Smooth muscle cell (in vitro differentiated cells): ENCODE results near the gene ELP1. TPM values are rescaled to one million over a fixed set of nuclear protein-coding genes. Genes with fewer than 3 reads are reported as not detected.
A peak's percentile ranks its signal among the peaks of the same experiment; 100 is the strongest.
"Not testable (repeated sequence)": the region's sequence is repeated elsewhere in the genome, so short reads cannot be mapped to it uniquely, and the experiment has no call there.

Source experiments
- DNase-seq: peaks from one replicate; lab custom pipeline; 2025; ENCODE audit not compliant: unreplicated experiment; lab: John Stamatoyannopoulos, UW
- H2AFZ ChIP-seq: fragments of 200-600 bp; sonication (generic); 2 replicates; pipeline ENCODE4 v1.6.0; 2016; ENCODE audit warnings: antibody characterized with exemption, low read depth, mild to moderate bottlenecking
- H3F3A ChIP-seq: fragments of 200-600 bp; sonication (generic); 2 replicates; pipeline ENCODE4 v1.6.0; 2017; ENCODE audit warnings: antibody characterized with exemption, low read depth
- H3K27ac ChIP-seq: fragments of 200-600 bp; sonication (generic); 2 replicates; pipeline ENCODE4 v1.5.1; 2016; ENCODE audit warnings: low read depth, mild to moderate bottlenecking
- H3K27me3 ChIP-seq: fragments of 200-600 bp; sonication (generic); 2 replicates; pipeline ENCODE4 v1.6.1; 2016; ENCODE audit warnings: low read depth, mild to moderate bottlenecking
- H3K36me3 ChIP-seq: fragments of 200-600 bp; sonication (generic); 2 replicates; pipeline ENCODE4 v1.5.1; 2016; ENCODE audit warnings: low read depth
- H3K4me1 ChIP-seq: fragments of 200-600 bp; sonication (generic); 2 replicates; pipeline ENCODE4 v1.5.1; 2016; ENCODE audit warnings: low read depth
- H3K4me2 ChIP-seq: fragments of 200-600 bp; sonication (generic); 2 replicates; pipeline ENCODE4 v1.6.0; 2016; ENCODE audit warnings: mild to moderate bottlenecking
- H3K4me3 ChIP-seq: fragments of 200-600 bp; sonication (generic); 2 replicates; pipeline ENCODE4 v1.5.1; 2016; ENCODE audit warnings: mild to moderate bottlenecking
- H3K79me2 ChIP-seq: fragments of 200-600 bp; sonication (generic); 2 replicates; pipeline ENCODE4 v1.6.0; 2016; ENCODE audit warnings: low read depth, mild to moderate bottlenecking
- H3K9ac ChIP-seq: fragments of 200-600 bp; sonication (generic); 2 replicates; pipeline ENCODE4 v1.6.0; 2016; ENCODE audit warnings: low read depth
- H3K9me3 ChIP-seq: fragments of 200-600 bp; sonication (generic); replicated peaks from 2 replicates; pipeline ENCODE4 v1.5.1; 2016; ENCODE audit warnings: low read depth
- H4K20me1 ChIP-seq: fragments of 200-600 bp; sonication (generic); 2 replicates; pipeline ENCODE4 v1.6.0; 2016; ENCODE audit warnings: low read depth
- WGBS: methylation state at CpG from one replicate; pipeline ENCODE4 v1.1.7; 2016; ENCODE audit warnings: low lambda C conversion rate; 5-methylcytosine and 5-hydroxymethylcytosine counted together
- polyA plus RNA-seq: library from polyadenylated mRNA; unstranded; fragments of >200 nt; fragmentation: Nextera tagmentation; extraction: Ambion mirVana; gene quantifications from 2 replicates; pipeline ENCODE4 v1.2.1, GENCODE V29; 2016
- total RNA-seq: library from RNA; depleted of rRNA; stranded (reverse); fragments of >200 nt; gene quantifications from 2 replicates; pipeline ENCODE4 v1.2.3, GENCODE V29; 2014
- TF ChIP-seq, protein P1 (sequence below): fragments of 200-600 bp; sonication (generic); IDR thresholded peaks from 2 replicates; pipeline ENCODE4 v1.5.1; 2017; ENCODE audit warnings: borderline replicate concordance, mild to moderate bottlenecking, antibody characterized with exemption; ENCODE audit not compliant: insufficient read depth, poor library complexity, severe bottlenecking

ELP1 gene
- total and polyA plus RNA-seq, 2 experiments from 2014 or later = 16.2 to 72.1 TPM

GRCh38 chr9:108933231-108933717 is 650 bp downstream of the ELP1 start:
- peak overlapping the region; percentile 85 for H3K27ac ChIP-seq
- H3K4me2 ChIP-seq = peak overlapping the region; percentile 92
- peak; percentile 16 for DNase-seq
- H3K4me1 ChIP-seq = peaks cover 7% of the 10 kb centered on the region
- H3K27me3 ChIP-seq = no peaks in the 10 kb centered on the region
- H3K9ac ChIP-seq = peak overlapping the region; percentile 87
- peak overlapping the region; percentile 91 for H2AFZ ChIP-seq
- WGBS = 4% methylated on average over 25 of the region's 25 CpGs
- peaks cover 35% of the 10 kb centered on the region for H3K79me2 ChIP-seq
- peak overlapping the region; percentile 91 for H3K4me3 ChIP-seq
- peaks cover 6% of the 10 kb centered on the region for H3K36me3 ChIP-seq
- H3K9me3 ChIP-seq = no peaks in the 10 kb centered on the region
- no peaks in the 10 kb centered on the region for H4K20me1 ChIP-seq
- no peaks in the 10 kb centered on the region for H3F3A ChIP-seq
- TF ChIP-seq, protein P1, sequence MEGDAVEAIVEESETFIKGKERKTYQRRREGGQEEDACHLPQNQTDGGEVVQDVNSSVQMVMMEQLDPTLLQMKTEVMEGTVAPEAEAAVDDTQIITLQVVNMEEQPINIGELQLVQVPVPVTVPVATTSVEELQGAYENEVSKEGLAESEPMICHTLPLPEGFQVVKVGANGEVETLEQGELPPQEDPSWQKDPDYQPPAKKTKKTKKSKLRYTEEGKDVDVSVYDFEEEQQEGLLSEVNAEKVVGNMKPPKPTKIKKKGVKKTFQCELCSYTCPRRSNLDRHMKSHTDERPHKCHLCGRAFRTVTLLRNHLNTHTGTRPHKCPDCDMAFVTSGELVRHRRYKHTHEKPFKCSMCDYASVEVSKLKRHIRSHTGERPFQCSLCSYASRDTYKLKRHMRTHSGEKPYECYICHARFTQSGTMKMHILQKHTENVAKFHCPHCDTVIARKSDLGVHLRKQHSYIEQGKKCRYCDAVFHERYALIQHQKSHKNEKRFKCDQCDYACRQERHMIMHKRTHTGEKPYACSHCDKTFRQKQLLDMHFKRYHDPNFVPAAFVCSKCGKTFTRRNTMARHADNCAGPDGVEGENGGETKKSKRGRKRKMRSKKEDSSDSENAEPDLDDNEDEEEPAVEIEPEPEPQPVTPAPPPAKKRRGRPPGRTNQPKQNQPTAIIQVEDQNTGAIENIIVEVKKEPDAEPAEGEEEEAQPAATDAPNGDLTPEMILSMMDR = no peak

GRCh38 chr9:108928386-108928785 is 5.5 kb downstream of the ELP1 start:
- Histone ChIP-seq H3K27me3 (no peaks in the 10 kb centered on the region), H3K9ac (no peak overlapping the region), H3K79me2 (peaks cover 24% of the 10 kb centered on the region), H3K4me3 (no peak overlapping the region), H3K9me3 (no peaks in the 10 kb centered on the region), H4K20me1 (no peaks in the 10 kb centered on the region), H3F3A (no peaks in the 10 kb centered on the region), H3K36me3 (peaks cover 18% of the 10 kb centered on the region), H3K4me2 (no peak overlapping the region), H3K4me1 (peaks cover 7% of the 10 kb centered on the region), H3K27ac (no peak overlapping the region), H2AFZ (no peak overlapping the region)
- no peak for DNase-seq
- TF ChIP-seq, protein P1 = no peak
- 98% methylated on average over 2 of the region's 2 CpGs for WGBS

DNA sequence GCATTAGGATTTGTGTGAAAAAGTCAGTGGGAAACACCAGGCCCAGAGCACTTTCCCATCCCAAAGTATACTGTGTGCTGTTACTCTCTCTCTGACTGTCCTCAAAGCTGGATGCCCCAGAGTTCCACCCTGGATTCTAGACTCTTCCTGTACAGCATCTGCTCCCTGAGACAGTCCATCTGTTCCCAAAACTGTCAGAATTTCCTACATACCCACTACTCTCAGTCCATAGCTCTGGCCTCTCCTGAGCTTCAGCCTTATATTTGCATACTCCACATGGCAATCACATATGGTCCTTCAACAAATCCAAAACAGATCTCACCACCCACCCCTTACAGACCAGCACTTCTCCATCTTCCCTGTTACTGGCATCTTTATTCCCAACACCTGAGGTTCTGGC is 9.5 kb downstream of the ELP1 start:
- TF ChIP-seq, protein P1 = no peak
- Histone ChIP-seq H3K79me2 (no peaks in the 10 kb centered on the region), H3K27me3 (no peaks in the 10 kb centered on the region), H4K20me1 (no peaks in the 10 kb centered on the region), H3F3A (no peaks in the 10 kb centered on the region), H3K4me1 (no peaks in the 10 kb centered on the region), H3K36me3 (peaks cover 28% of the 10 kb centered on the region), H2AFZ (no peak overlapping the region), H3K4me3 (no peak overlapping the region), H3K9ac (no peak overlapping the region), H3K27ac (no peak overlapping the region), H3K9me3 (no peaks in the 10 kb centered on the region), H3K4me2 (no peak overlapping the region)
- no peak for DNase-seq

- WGBS = 100% methylated on average over 1 of the region's 1 CpG
Measured at GRCh38 chr9:108921200-108921599, 12.7 kb downstream of the ELP1 start.

GRCh38 chr9:108920401-108920800 is 13.5 kb downstream of the ELP1 start:
- not testable (repeated sequence) for H3F3A ChIP-seq, H3K9me3 ChIP-seq, H2AFZ ChIP-seq, H3K27ac ChIP-seq, H3K9ac ChIP-seq, H3K4me2 ChIP-seq, H3K4me3 ChIP-seq, H3K79me2 ChIP-seq, H4K20me1 ChIP-seq, H3K4me1 ChIP-seq, DNase-seq, H3K27me3 ChIP-seq
- peaks cover 31% of the 10 kb centered on the region for H3K36me3 ChIP-seq
- WGBS = 100% methylated on average over 1 of the region's 1 CpG

More at GRCh38 chr9:108921200-108921599, 12.7 kb downstream of the ELP1 start:
- no peaks in the 10 kb centered on the region for H3K9me3 ChIP-seq
- no peak overlapping the region for H3K9ac ChIP-seq
- TF ChIP-seq, protein P1 = no peak
- no peak for DNase-seq
- no peak overlapping the region for H3K27ac ChIP-seq
- H3K79me2 ChIP-seq = no peaks in the 10 kb centered on the region
- H3K4me2 ChIP-seq = no peak overlapping the region
- H3K36me3 ChIP-seq = peaks cover 26% of the 10 kb centered on the region
- H3K27me3 ChIP-seq = no peaks in the 10 kb centered on the region
- no peak overlapping the region for H3K4me3 ChIP-seq
- no peaks in the 10 kb centered on the region for H3K4me1 ChIP-seq
- no peak overlapping the region for H2AFZ ChIP-seq
- no peaks in the 10 kb centered on the region for H3F3A ChIP-seq
- no peaks in the 10 kb centered on the region for H4K20me1 ChIP-seq
